ENCODE data around the gene DAND5.

Gene DAND5

GRCh38 chr19:13022859-13023636, 53.7 kb downstream of the DAND5 start:
- Histone ChIP-seq H3K9me3 (ENCODE audit: control insufficient read depth, low read length) (no peaks in the 10 kb centered on the region), H3K4me1 (ENCODE audit: control insufficient read depth, insufficient read depth, low read length) (peaks cover 18% of the 10 kb centered on the region), H3K36me3 (ENCODE audit: control insufficient read depth, insufficient read depth, low read length) (no peaks in the 10 kb centered on the region), H3K27me3 (ENCODE audit: control insufficient read depth, insufficient read depth, low read length, poor library complexity, severe bottlenecking) (peaks cover 100% of the 10 kb centered on the region), H3K27ac (ENCODE audit: insufficient read depth, low read depth, low read length, poor library complexity, severe bottlenecking) (no peak overlapping the region), H3K4me3 (ENCODE audit: insufficient read depth, low read depth, low read length) (no peak overlapping the region)
- 1% methylated on average over 30 of the region's 30 CpGs for WGBS, 2 experiments

GRCh38 chr19:13023656-13024055, 54.3 kb downstream of the DAND5 start:
- no peaks in the 10 kb centered on the region for H3K9me3 ChIP-seq (ENCODE audit: control insufficient read depth, low read length)
- H3K36me3 ChIP-seq (ENCODE audit: control insufficient read depth, insufficient read depth, low read length) = no peaks in the 10 kb centered on the region
- no peak overlapping the region for H3K4me3 ChIP-seq (ENCODE audit: insufficient read depth, low read depth, low read length)
- no peak overlapping the region for H3K27ac ChIP-seq (ENCODE audit: insufficient read depth, low read depth, low read length, poor library complexity, severe bottlenecking)
- H3K4me1 ChIP-seq (ENCODE audit: control insufficient read depth, insufficient read depth, low read length) = peaks cover 18% of the 10 kb centered on the region
- H3K27me3 ChIP-seq (ENCODE audit: control insufficient read depth, insufficient read depth, low read length, poor library complexity, severe bottlenecking) = peaks cover 100% of the 10 kb centered on the region
- WGBS, 2 experiments = 0% methylated on average over 2 to 4 of the region's 8 CpGs

Measured in ectodermal cell (in vitro differentiated cells).